IMR-90 (cell line): ENCODE measurements around the gene TMEM43. TPM values are rescaled to one million over a fixed set of nuclear protein-coding genes. Genes with fewer than 3 reads are reported as not detected.

Source experiments
- ATAC-seq: fragments of 200-7000 bp; cut with Tn5 transposase; 2 replicates; pipeline ENCODE4 v1.9.1; 2020; ENCODE audit warnings: low read depth, mild to moderate bottlenecking, moderate library complexity
- BruUV-seq: library from RNA; stranded (reverse); fragments of 400-500 nt; replicated peaks from 2 replicates; lab custom pipeline; 2021; lab: Mats Ljungman, UMichigan
- CTCF ChIA-PET: fragments of 300-600 bp; formaldehyde crosslinking; extraction: SDS; loops from one replicate; lab custom pipeline; 2021; ENCODE audit warnings: antibody characterized with exemption; lab: Yijun Ruan, JAX
- POLR2A ChIA-PET: fragments of 300-600 bp; sonication (Branson Sonifier 250); formaldehyde crosslinking; loops from one replicate; lab custom pipeline; 2022; ENCODE audit warnings: antibody characterized with exemption; ENCODE audit not compliant: unreplicated experiment; lab: Charles Lee
- DNase-seq: peaks from one replicate; pipeline ENCODE4 v3.0.0; 2013
- H2AFZ ChIP-seq: replicated peaks from 2 replicates; pipeline ENCODE3; 2013; ENCODE audit warnings: low read length, mild to moderate bottlenecking; ENCODE audit not compliant: poor library complexity
- H2AK5ac ChIP-seq: 2 replicates; pipeline ENCODE4 v1.6.1; 2013; ENCODE audit warnings: low read depth, low read length, inconsistent platforms
- H2AK9ac ChIP-seq: replicated peaks from 2 replicates; pipeline ENCODE3; 2013; ENCODE audit warnings: mild to moderate bottlenecking, low read depth, low read length, moderate library complexity; ENCODE audit not compliant: poor library complexity
- H2BK120ac ChIP-seq: 2 replicates; pipeline ENCODE4 v1.6.1; 2013; ENCODE audit warnings: low read depth, low read length, inconsistent platforms
- H2BK15ac ChIP-seq: 3 replicates; pipeline ENCODE4 v1.6.1; 2013; ENCODE audit warnings: low read depth, low read length, inconsistent platforms
- H2BK20ac ChIP-seq: 2 replicates; pipeline ENCODE4 v1.6.1; 2013; ENCODE audit warnings: low read depth, mild to moderate bottlenecking, inconsistent platforms, low read length, moderate library complexity
- H2BK5ac ChIP-seq: 2 replicates; pipeline ENCODE4 v1.6.1; 2013; ENCODE audit warnings: mild to moderate bottlenecking, low read depth, low read length, inconsistent platforms; ENCODE audit not compliant: poor library complexity, severe bottlenecking
- H3K14ac ChIP-seq: replicated peaks from 2 replicates; pipeline ENCODE4 v1.6.1; 2013; ENCODE audit warnings: low read depth, low read length, inconsistent platforms
- H3K18ac ChIP-seq: 2 replicates; pipeline ENCODE4 v1.6.1; 2013; ENCODE audit warnings: low read depth, low read length, control low read depth
- H3K23ac ChIP-seq: 2 replicates; pipeline ENCODE4 v1.6.1; 2013; ENCODE audit warnings: low read depth, low read length, inconsistent platforms
- H3K27ac ChIP-seq: 2 replicates; pipeline ENCODE4 v1.5.1; 2013; ENCODE audit warnings: mild to moderate bottlenecking, control low read depth, low read length; ENCODE audit not compliant: insufficient read depth
- H3K27me3 ChIP-seq: 2 replicates; pipeline ENCODE4 v1.6.1; 2013; ENCODE audit warnings: low read length; ENCODE audit not compliant: control insufficient read depth, insufficient read depth
- H3K36me3 ChIP-seq: 2 replicates; pipeline ENCODE4 v1.6.1; 2013; ENCODE audit warnings: low read length, mixed read lengths; ENCODE audit not compliant: control insufficient read depth, insufficient read depth
- H3K4ac ChIP-seq: 2 replicates; pipeline ENCODE4 v1.6.1; 2013; ENCODE audit warnings: low read depth, low read length, inconsistent platforms
- H3K4me1 ChIP-seq: 2 replicates; pipeline ENCODE4 v1.6.1; 2013; ENCODE audit warnings: low read length, mixed read lengths; ENCODE audit not compliant: control insufficient read depth, insufficient read depth
- H3K4me2 ChIP-seq: 2 replicates; pipeline ENCODE4 v1.6.1; 2013; ENCODE audit warnings: low read depth, mild to moderate bottlenecking, control low read depth, low read length, moderate library complexity
- H3K4me3 ChIP-seq: 2 replicates; pipeline ENCODE4 v1.5.1; 2013; ENCODE audit warnings: low read depth, mild to moderate bottlenecking, control low read depth, low read length, moderate library complexity; ENCODE audit not compliant: insufficient read depth
- H3K56ac ChIP-seq: 2 replicates; pipeline ENCODE4 v1.6.1; 2013; ENCODE audit warnings: low read length, inconsistent platforms; ENCODE audit not compliant: insufficient read depth; ENCODE audit errors: extremely low read depth
- H3K79me1 ChIP-seq, 2 experiments: 2 replicates each; pipeline ENCODE4 v1.6.1; 2013; ENCODE audit warnings: low read length in 2 of 2, inconsistent platforms in 1 of 2, low read depth in 1 of 2
- H3K9ac ChIP-seq: 2 replicates; pipeline ENCODE4 v1.6.1; 2013; ENCODE audit warnings: low read depth, low read length, control low read depth
- H3K9me1 ChIP-seq: 2 replicates; pipeline ENCODE4 v1.6.1; 2013; ENCODE audit warnings: low read length, inconsistent platforms; ENCODE audit not compliant: insufficient read depth
- H3K9me3 ChIP-seq: 2 replicates; pipeline ENCODE4 v1.6.1; 2013; ENCODE audit warnings: low read length; ENCODE audit not compliant: control insufficient read depth, insufficient read depth
- H4K20me1 ChIP-seq: 2 replicates; pipeline ENCODE4 v1.6.1; 2013; ENCODE audit warnings: low read length, inconsistent platforms; ENCODE audit not compliant: insufficient read depth
- H4K5ac ChIP-seq: 2 replicates; pipeline ENCODE4 v1.6.1; 2013; ENCODE audit warnings: mild to moderate bottlenecking, low read depth, low read length, control low read depth
- H4K8ac ChIP-seq, 2 experiments: 2 replicates each; pipeline ENCODE4 v1.6.1; 2013; ENCODE audit warnings: low read depth in 2 of 2, low read length in 2 of 2, control low read depth in 1 of 2, inconsistent platforms in 1 of 2
- H4K91ac ChIP-seq: 2 replicates; pipeline ENCODE4 v1.6.1; 2013; ENCODE audit warnings: low read depth, low read length, inconsistent platforms; ENCODE audit not compliant: insufficient read depth
- SMC3 ChIP-seq: fragments of 150-350 bp; IDR thresholded peaks from 2 replicates; pipeline ENCODE4 v1.6.1; 2016; ENCODE audit warnings: low read depth, mild to moderate bottlenecking, antibody characterized with exemption, low read length, moderate library complexity
- WGBS, 2 experiments: methylation state at CpG; one replicate each; pipeline versions ENCODE4 v1.1.5 to v1.1.7; 2013; ENCODE audit warnings: missing lambda C conversion rate in 2 of 2; ENCODE audit not compliant: insufficient read length in 1 of 2; ENCODE audit errors: extremely low coverage in 2 of 2; 5-methylcytosine and 5-hydroxymethylcytosine counted together
- dilution Hi-C: fragments of 300-500 bp; cut with HindIII; formaldehyde crosslinking; loops from one replicate; pipeline ENCODE4 v1.14.3; 2018; ENCODE audit warnings: low sequenced_read_pairs; ENCODE audit not compliant: unreplicated experiment
- in situ Hi-C: fragments of 300-500 bp; cut with MboI; formaldehyde crosslinking; loops from 3 replicates; pipeline ENCODE4 v1.14.3; 2019; ENCODE audit warnings: low sequenced_read_pairs, inconsistent platforms, mixed read lengths
- intact Hi-C: fragments of 100-400 bp; cut with micrococcal nuclease; formaldehyde crosslinking; loops from 2 replicates; pipeline ENCODE4 v1.10.0; 2022
- polyA plus RNA-seq, 3 experiments: library from polyadenylated mRNA; depleted of rRNA; stranded (reverse); fragments of >200 nt; gene quantifications; 2 replicates each; pipeline ENCODE4 v1.2.3, GENCODE V29; 2012; ENCODE audit warnings: low replicate concordance in 1 of 3
- total RNA-seq: library from RNA; depleted of rRNA; stranded (reverse); fragments of >200 nt; gene quantifications from 2 replicates; pipeline ENCODE4 v1.2.3, GENCODE V29; 2012

TMEM43 gene
- total and polyA plus RNA-seq, 2 of the 4 experiments (the other 2 are of a cell fraction), result 109 to 114 TPM

DNA sequence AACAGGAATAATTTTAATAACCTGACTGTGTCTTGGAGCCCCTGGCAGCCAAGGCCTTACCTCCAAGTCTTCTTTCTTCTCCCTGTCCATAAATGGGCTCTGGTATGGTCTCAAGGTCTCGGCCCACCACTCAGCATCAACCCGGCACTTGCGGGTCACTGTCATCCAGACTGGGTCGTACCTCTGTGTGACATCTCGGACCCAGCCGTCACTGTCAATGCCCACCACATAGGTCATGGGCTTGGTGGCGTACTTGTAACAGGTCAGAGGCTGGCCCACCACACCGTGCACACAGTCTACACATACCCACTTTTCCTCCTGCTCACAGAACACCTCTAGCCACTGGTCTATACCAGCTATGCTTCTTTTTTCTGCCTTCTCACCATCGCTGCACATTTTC is 33.1 kb downstream of the TMEM43 start:
- no peak overlapping the region for H3K23ac ChIP-seq
- H2BK20ac ChIP-seq, result no peak overlapping the region
- POLR2A ChIA-PET, result no interaction called here
- H4K8ac ChIP-seq, result no peak overlapping the region
- no peak overlapping the region for H3K27ac ChIP-seq
- CTCF ChIA-PET, result no interaction called here
- ATAC-seq (no peak), DNase-seq (no peak)
- peaks cover 61% of the 10 kb centered on the region for H3K36me3 ChIP-seq
- H2AK9ac ChIP-seq, result no peak overlapping the region
- no peaks in the 10 kb centered on the region for H4K20me1 ChIP-seq
- H2BK5ac ChIP-seq, result no peak overlapping the region
- H2BK15ac ChIP-seq, result no peak overlapping the region
- peaks cover 25 to 37% of the 10 kb centered on the region in 2 experiments for H3K79me1 ChIP-seq
- H4K5ac ChIP-seq, result no peak overlapping the region
- no peak overlapping the region for H3K9ac ChIP-seq
- H2AFZ ChIP-seq, result no peak overlapping the region
- no peaks in the 10 kb centered on the region for H3K27me3 ChIP-seq
- dilution Hi-C loops, result no loop called here
- no peak overlapping the region for H3K14ac ChIP-seq
- no peak overlapping the region for H4K91ac ChIP-seq
- no peak overlapping the region for H3K18ac ChIP-seq
- no peaks in the 10 kb centered on the region for H3K4me1 ChIP-seq
- BruUV-seq, result no TSS peak
- no peak overlapping the region for H3K4ac ChIP-seq
- H3K4me2 ChIP-seq, result no peak overlapping the region
- H2AK5ac ChIP-seq, result no peak overlapping the region
- intact Hi-C loops, result no loop called here
- H3K56ac ChIP-seq, result no peak overlapping the region
- WGBS, 2 experiments, result 97% methylated on average over 3 of the region's 9 CpGs; no CpG with 5 or more reads in 1 of the 2 experiments
- TF ChIP-seq SMC3, result no peak
- in situ Hi-C loops, result no loop called here
- H3K9me3 ChIP-seq, result peaks cover 4% of the 10 kb centered on the region; the same call in 1 of the 2 replicates
- peaks cover 2% of the 10 kb centered on the region; the same call in 1 of the 2 replicates for H3K9me1 ChIP-seq
- H2BK120ac ChIP-seq, result no peak overlapping the region
- H3K4me3 ChIP-seq, result no peak overlapping the region
